Peyer's patch (tissue), 4 donors: ENCODE results near the gene H2AZ1.

ENCODE experiments used
- POLR2A ChIP-seq, 2 donors: fragments of 450-650 bp; IDR thresholded peaks; one replicate each; pipeline ENCODE4 v1.5.1; 2017; ENCODE audit warnings: antibody characterized with exemption in 2 of 2, mild to moderate bottlenecking in 2 of 2, moderate library complexity in 2 of 2
- TF ChIP-seq, protein P1 (sequence below), 6 experiments: fragments of 450-650 bp in 4 of 6; fragments of 200-600 bp in 2 of 6; sonication (generic) in 1 of 6; IDR thresholded peaks; one replicate each; pipeline ENCODE4 v1.5.1; 2017 to 2019; ENCODE audit warnings: antibody characterized with exemption in 6 of 6, mild to moderate bottlenecking in 3 of 6, moderate library complexity in 1 of 6

DNA sequence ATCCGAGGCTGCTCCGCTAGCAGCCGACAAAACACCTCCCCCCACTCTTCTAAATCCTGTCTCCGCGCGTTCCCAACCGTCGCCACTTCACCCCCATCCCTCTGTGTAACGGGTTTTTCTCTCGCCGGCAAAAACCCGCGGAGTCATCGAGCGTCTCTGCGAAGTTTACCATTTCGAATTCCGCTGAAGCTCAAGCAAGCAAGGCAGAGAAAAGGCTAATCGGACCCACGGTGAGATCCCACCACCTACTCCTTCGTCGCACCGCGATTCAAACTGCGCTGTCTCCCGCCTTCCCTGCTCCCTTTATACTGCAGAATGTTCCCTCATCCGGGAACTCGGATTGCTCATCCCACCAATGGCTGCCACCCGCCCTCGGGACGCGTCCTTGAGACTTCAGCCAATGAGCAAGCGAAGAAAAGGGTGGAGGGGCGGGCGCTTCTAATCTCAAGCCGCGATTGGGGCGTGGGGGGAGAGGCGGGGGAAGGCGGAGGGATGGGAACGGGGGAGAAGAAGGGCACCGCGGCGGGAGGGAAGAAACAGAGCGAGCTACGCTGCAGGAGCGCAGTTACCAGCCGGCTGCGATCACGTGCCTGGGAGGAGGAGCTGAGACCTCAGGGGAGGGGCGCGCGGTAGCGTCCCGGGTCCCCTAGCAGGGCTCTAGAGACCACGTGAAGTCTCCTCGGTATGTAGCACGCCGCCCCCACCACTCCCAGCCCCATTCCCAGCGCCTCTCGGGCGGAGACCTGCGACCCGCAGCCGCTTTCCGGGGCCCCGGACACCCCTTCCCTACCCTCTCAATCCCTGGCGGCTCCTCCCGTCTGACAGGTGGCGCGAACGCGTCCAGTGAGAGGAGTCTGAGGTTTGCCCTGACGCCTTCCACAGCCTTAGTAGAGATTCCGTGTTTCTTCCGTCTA is at the start of gene H2AZ1:
- TF ChIP-seq, protein P1, sequence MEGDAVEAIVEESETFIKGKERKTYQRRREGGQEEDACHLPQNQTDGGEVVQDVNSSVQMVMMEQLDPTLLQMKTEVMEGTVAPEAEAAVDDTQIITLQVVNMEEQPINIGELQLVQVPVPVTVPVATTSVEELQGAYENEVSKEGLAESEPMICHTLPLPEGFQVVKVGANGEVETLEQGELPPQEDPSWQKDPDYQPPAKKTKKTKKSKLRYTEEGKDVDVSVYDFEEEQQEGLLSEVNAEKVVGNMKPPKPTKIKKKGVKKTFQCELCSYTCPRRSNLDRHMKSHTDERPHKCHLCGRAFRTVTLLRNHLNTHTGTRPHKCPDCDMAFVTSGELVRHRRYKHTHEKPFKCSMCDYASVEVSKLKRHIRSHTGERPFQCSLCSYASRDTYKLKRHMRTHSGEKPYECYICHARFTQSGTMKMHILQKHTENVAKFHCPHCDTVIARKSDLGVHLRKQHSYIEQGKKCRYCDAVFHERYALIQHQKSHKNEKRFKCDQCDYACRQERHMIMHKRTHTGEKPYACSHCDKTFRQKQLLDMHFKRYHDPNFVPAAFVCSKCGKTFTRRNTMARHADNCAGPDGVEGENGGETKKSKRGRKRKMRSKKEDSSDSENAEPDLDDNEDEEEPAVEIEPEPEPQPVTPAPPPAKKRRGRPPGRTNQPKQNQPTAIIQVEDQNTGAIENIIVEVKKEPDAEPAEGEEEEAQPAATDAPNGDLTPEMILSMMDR (IDR thresholded peaks at IDR 0.05): peak in 1 of 6 experiments; percentile 4
- TF ChIP-seq POLR2A (IDR thresholded peaks at IDR 0.05): peak; percentile 92 to 95
